Heart left ventricle (tissue), 16 donors: ENCODE results near the gene LRRC42. TPM values are rescaled to one million over a fixed set of nuclear protein-coding genes. Genes with fewer than 3 reads are reported as not detected.

ENCODE experiments used
- ATAC-seq, 4 donors: fragments of 200-7000 bp; cut with Tn5 transposase; one replicate each; pipeline ENCODE4 v1.9.1; 2020 to 2022; ENCODE audit warnings: moderate library complexity in 4 of 4, mild to moderate bottlenecking in 3 of 4, moderate number of reproducible peaks in 1 of 4
- DNase-seq, 5 donors: peaks; one replicate each; pipeline ENCODE4 v3.0.0-alpha.2; 2020
- H3K27ac ChIP-seq, 12 donors: fragments of 200-600 bp; sonication (generic) in 4 of 12; one replicate each; pipeline versions ENCODE4 v1.5.0 to v1.8.0; 2016 to 2022; ENCODE audit warnings: mild to moderate bottlenecking in 2 of 12
- H3K27me3 ChIP-seq, 9 donors: fragments of 200-600 bp; sonication (generic) in 2 of 9; one replicate each; pipeline versions ENCODE4 v1.5.1 to v1.8.0; 2016 to 2022; ENCODE audit warnings: mild to moderate bottlenecking in 3 of 9
- H3K36me3 ChIP-seq, 9 donors: fragments of 200-600 bp; sonication (generic) in 2 of 9; one replicate each; pipeline versions ENCODE4 v1.5.0 to v1.8.0; 2018 to 2022; ENCODE audit warnings: mild to moderate bottlenecking in 2 of 9
- H3K4me1 ChIP-seq, 12 donors: fragments of 200-600 bp; sonication (generic) in 4 of 12; one replicate each; pipeline versions ENCODE4 v1.5.0 to v1.8.0; 2016 to 2022; ENCODE audit warnings: mild to moderate bottlenecking in 3 of 12
- H3K4me3 ChIP-seq, 12 donors: fragments of 200-600 bp; sonication (generic) in 4 of 12; one replicate each; pipeline versions ENCODE4 v1.5.0 to v1.8.0; 2017 to 2022; ENCODE audit warnings: mild to moderate bottlenecking in 9 of 12, moderate library complexity in 4 of 12
- H3K9me3 ChIP-seq, 12 donors: fragments of 200-600 bp; sonication (generic) in 4 of 12; one replicate each; pipeline versions ENCODE4 v1.5.0 to v1.8.0; 2016 to 2022; ENCODE audit warnings: mild to moderate bottlenecking in 1 of 12
- POLR2A ChIP-seq, 2 donors: fragments of 450-650 bp; IDR thresholded peaks; one replicate each; pipeline ENCODE4 v1.6.1; 2017; ENCODE audit warnings: antibody characterized with exemption in 2 of 2, mild to moderate bottlenecking in 2 of 2, moderate library complexity in 2 of 2
- WGBS, 4 donors: extraction: QIAGEN DNeasy Blood & Tissue Kit in 2 of 4; methylation state at CpG; one replicate each; pipeline versions ENCODE4 v1.1.5 to v1.1.7; 2013 to 2018; 5-methylcytosine and 5-hydroxymethylcytosine counted together
- intact Hi-C, 10 donors: fragments of 100-400 bp; cut with DNase I; formaldehyde crosslinking; loops; one replicate each; pipeline versions ENCODE4 v1.11.1 to v1.14.2; 2022
- polyA plus RNA-seq, 2 donors: library from polyadenylated mRNA; stranded (reverse); fragments of 200-250 nt; gene quantifications; one replicate each; pipeline ENCODE4 v1.2.3, GENCODE V29; 2013
- total RNA-seq, 9 donors: library from RNA; depleted of rRNA in 2 of 9; stranded (reverse); fragments of >200 nt in 2 of 9; fragmentation: NEBNext Ultra II Directional in 3 of 9; extraction: Animal tissue kit (Norgen Biotek cat#: 25700) in 3 of 9; gene quantifications; one replicate each; pipeline versions ENCODE4 v1.1.0 to v1.2.4, GENCODE V29; 2016 to 2023
- TF ChIP-seq, protein P1 (sequence below), 12 donors: fragments of 200-600 bp; sonication (generic) in 4 of 12; IDR thresholded peaks; one replicate each; pipeline versions ENCODE4 v1.5.0 to v1.8.0; 2018 to 2022; ENCODE audit warnings: antibody characterized with exemption in 12 of 12, mild to moderate bottlenecking in 5 of 12
- donor health status: ischemic (EF 13 %, LVEDD 7.1; RV severe dilation, severe dysfunction).
- donor health status: healthy with polysubstance abuse.
- donor health status: DM: no; HTN: yes; CAD: no.
- donor health status: DM: no; HTN: no; CAD: no.
- donor health status: ischemic (EF 25% LVEDD 6.9; RV normal size, moderate dysfunction).
- donor health status: ischemic (EF 25% LVEDD 5.7; RV mildly dilated, moderate dysfunction).
- donor health status: healthy.
- donor health status: DM: yes; HTN: yes; CAD: no.
- donor health status: ischemic (EF 35%, LVEDD 5.7; RV mildly dilated, moderate dysfunction).
- donor health status: nonischemic (EF 11% LVEDD 7.7; RV severe dilation, severe dysfunction).
- donor health status: DM: yes; HTN: yes; CAD: no.
- donor health status: PGD.
- donor health status: ischemic (EF 29% LVEDD 5.4; RV normal size, mild dysfunction).
- donor health status: nonischemic (EF 23%, LVEDD 6.1; RV moderate dilation, normal function).

Gene LRRC42
- total and polyA plus RNA-seq, 11 donors: 3.7 to 18.5 (median 14.3) TPM

DNA sequence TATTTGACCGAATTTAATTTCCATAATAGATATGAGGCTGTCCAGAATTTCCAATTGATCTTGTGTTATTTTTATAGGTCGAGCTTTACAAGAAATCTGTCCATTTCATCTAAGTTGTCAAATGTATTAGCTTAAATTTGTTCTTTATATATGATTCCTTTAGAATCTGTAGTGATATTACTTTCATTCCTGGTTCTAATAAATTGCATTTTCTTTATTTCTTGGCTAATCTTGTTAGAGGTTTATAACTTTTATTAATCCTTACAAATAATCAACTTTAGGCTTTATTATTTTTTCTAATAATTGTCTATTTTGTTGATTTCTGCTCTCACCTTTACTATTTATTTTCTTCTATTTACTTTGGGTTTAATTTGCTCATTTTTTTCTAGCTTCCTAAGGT, 14.6 kb upstream of the LRRC42 start:
- DNase-seq: no peak
- no peak for ATAC-seq

DNA sequence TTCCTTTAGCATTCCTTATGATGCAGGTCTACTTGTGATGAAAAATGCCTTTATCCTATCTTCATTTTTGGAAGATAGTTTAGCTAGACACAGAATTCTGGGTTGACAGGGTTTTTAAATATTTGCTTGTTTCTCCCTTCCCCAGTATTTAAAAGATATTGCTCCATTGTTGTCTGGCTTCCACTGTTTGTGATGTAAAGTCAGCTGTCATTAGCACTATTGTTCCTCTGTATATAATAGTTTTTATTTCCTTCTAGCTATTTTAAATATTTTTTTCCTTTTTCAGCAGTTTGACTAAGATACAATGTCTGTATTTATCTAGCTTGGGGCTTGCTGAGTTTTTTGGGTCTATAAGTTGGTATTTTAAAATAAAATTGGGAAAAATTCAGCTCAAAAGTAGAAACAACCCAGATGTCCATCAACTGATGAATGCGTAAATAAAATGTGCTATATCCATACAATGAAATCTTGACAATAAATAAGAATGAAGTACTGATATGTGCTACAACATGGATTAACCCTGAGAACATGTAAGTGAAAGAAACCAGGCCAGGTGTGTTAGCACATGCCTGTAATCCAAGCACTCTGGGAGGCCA, 11.9 kb upstream of the LRRC42 start:
- peaks cover 0 to 35% (median 12%) of the 10 kb centered on the region in 9 donors for H3K36me3 ChIP-seq
- TF ChIP-seq POLR2A (IDR thresholded peaks at IDR 0.05): no peak
- TF ChIP-seq, protein P1, sequence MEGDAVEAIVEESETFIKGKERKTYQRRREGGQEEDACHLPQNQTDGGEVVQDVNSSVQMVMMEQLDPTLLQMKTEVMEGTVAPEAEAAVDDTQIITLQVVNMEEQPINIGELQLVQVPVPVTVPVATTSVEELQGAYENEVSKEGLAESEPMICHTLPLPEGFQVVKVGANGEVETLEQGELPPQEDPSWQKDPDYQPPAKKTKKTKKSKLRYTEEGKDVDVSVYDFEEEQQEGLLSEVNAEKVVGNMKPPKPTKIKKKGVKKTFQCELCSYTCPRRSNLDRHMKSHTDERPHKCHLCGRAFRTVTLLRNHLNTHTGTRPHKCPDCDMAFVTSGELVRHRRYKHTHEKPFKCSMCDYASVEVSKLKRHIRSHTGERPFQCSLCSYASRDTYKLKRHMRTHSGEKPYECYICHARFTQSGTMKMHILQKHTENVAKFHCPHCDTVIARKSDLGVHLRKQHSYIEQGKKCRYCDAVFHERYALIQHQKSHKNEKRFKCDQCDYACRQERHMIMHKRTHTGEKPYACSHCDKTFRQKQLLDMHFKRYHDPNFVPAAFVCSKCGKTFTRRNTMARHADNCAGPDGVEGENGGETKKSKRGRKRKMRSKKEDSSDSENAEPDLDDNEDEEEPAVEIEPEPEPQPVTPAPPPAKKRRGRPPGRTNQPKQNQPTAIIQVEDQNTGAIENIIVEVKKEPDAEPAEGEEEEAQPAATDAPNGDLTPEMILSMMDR (IDR thresholded peaks at IDR 0.05): no peak

More for the DNA sequence above, 14.6 kb upstream of the LRRC42 start:
- H3K4me3 ChIP-seq: no peak overlapping the region
- TF ChIP-seq, protein P1 (IDR thresholded peaks at IDR 0.05): no peak
- TF ChIP-seq POLR2A (IDR thresholded peaks at IDR 0.05): no peak
- H3K27ac ChIP-seq: no peak overlapping the region
- H3K9me3 ChIP-seq: peaks cover 0 to 21% (median 4%) of the 10 kb centered on the region in 12 donors
- intact Hi-C loops: no loop called here
- peaks cover 0 to 44% (median 28%) of the 10 kb centered on the region in 9 donors for H3K36me3 ChIP-seq
- H3K27me3 ChIP-seq: no peaks in the 10 kb centered on the region
- H3K4me1 ChIP-seq: no peaks in the 10 kb centered on the region
- WGBS, 4 donors: 97 to 99% (median 98%) methylated on average over 2 of the region's 2 CpGs

DNA sequence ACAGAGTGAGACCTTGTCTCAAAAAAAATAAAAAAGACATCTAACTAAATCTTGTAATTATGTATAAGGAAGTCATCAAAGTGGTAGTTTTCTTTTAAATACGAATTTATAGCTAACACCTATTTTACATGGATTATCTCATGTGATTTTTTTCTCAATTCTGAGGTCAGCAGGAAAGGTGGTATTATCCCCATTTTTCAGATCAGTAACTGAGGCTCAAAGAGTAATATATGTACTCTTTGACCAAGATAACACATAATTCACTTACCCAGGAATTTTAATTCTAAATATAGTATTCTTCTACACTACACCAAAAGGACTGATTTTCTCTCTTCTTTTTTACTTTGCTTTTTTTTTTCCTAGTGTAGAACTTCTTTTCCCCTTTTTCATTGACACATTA, 9.7 kb upstream of the LRRC42 start:
- TF ChIP-seq POLR2A (IDR thresholded peaks at IDR 0.05): no peak
- TF ChIP-seq, protein P1 (IDR thresholded peaks at IDR 0.05): no peak
- H3K36me3 ChIP-seq: peaks cover 0 to 32% (median 5%) of the 10 kb centered on the region in 9 donors
- H3K27me3 ChIP-seq: no peaks in the 10 kb centered on the region
- H3K4me3 ChIP-seq: no peak overlapping the region
- WGBS, 4 donors: 92 to 100% (median 97%) methylated on average over 1 of the region's 1 CpG
- intact Hi-C loops: no loop called here
- ATAC-seq (no peak), DNase-seq (no peak)
- peaks cover 0 to 5% (median 0%) of the 10 kb centered on the region in 12 donors for H3K4me1 ChIP-seq
- peaks cover 0 to 18% (median 4%) of the 10 kb centered on the region in 12 donors for H3K9me3 ChIP-seq
- no peak overlapping the region for H3K27ac ChIP-seq

More for the DNA sequence above, 11.9 kb upstream of the LRRC42 start:
- no peaks in the 10 kb centered on the region for H3K27me3 ChIP-seq
- no peak overlapping the region for H3K27ac ChIP-seq
- WGBS, 4 donors: 96 to 100% (median 99%) methylated on average over 1 of the region's 1 CpG
- H3K4me3 ChIP-seq: no peak overlapping the region
- peaks cover 0 to 21% (median 4%) of the 10 kb centered on the region in 12 donors for H3K9me3 ChIP-seq
- intact Hi-C loops: no loop called here
- ATAC-seq: no peak
- no peak for DNase-seq
- no peaks in the 10 kb centered on the region for H3K4me1 ChIP-seq

DNA sequence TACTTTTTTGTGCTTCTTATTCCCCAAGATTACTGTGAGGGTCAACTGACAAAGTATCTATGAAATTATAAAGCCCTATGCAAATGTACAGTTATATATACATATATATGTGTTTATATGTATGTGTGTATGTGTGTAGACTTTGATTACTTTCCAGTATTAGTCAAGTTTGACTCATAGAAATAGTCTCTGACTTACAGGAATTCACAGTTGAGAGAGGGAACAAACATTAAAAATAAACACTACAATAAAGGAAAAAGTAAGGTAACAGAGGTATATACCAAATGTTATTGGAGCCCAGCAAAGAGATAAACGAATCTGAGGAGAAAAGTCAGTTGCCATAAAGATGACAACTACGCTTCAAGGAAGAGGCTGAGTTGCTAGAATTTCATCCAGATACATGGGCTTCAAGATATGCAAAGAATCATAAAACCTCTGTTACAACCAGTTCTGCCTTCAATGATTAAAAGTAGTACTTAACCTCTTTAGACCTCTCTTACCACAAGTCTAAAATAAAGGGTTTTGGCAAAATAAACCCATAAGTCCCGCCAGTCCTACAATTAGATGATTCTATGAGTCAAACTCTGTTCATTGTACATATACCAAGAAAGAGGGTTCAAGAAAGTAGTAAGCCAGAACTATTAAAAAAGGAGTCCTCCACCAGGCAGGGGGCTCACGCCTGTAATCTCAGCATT, 7.9 kb upstream of the LRRC42 start:
- intact Hi-C loops: no loop called here
- no peak overlapping the region for H3K4me3 ChIP-seq
- no peak for ATAC-seq
- no peak for DNase-seq
- 95 to 97% (median 96%) methylated on average over 4 of the region's 4 CpGs for WGBS, 4 donors
- H3K27me3 ChIP-seq: no peaks in the 10 kb centered on the region
- TF ChIP-seq POLR2A (IDR thresholded peaks at IDR 0.05): no peak
- TF ChIP-seq, protein P1 (IDR thresholded peaks at IDR 0.05): no peak
- H3K27ac ChIP-seq: no peak overlapping the region
- peaks cover 0 to 32% (median 5%) of the 10 kb centered on the region in 9 donors for H3K36me3 ChIP-seq
- H3K9me3 ChIP-seq: peaks cover 0 to 11% (median 3%) of the 10 kb centered on the region in 12 donors
- H3K4me1 ChIP-seq: peaks cover 0 to 15% (median 0%) of the 10 kb centered on the region in 12 donors
